ENCODE data around the gene CALB2.
"Not testable (repeated sequence)": the region's sequence is repeated elsewhere in the genome, so short reads cannot be mapped to it uniquely, and the experiment has no call there.

The CALB2 gene

GRCh38 chr16:71358464-71358998 is at the start of gene CALB2:
Gene CALB2, plus strand, starts transcription at chr16:71358723. Its CDS starts 70 bp downstream, at chr16:71358793.
- DNase-seq, result no peak

DNA sequence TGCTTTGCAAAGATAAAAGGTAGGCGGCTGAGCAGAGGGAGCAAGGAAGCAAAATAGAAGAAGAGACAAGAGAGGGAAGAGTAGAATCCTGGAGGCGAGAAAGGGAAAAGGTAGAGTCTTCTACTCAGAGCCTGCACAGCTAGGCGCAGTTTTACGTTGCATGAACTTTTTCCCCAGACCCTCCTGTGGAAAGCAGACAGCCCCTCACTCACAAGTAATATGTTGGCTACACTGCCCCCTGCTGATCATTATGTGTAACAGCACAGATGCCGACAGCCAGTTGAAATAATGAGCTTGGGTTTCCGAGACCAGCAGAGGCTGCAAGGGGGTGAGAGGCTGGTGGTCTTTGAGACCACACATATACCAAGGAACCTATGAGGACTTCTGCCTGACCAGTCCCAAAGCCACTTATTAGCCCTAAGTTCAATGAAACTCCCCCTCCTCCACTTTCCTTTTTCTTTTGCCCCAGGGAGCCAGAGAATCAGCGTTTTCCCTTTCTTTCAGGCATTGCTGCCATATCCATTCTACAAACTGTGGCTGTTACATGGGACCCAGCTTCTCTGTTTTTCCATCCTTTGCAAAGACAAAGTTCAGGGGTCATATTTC is 46.9 kb upstream of the CALB2 start:
- no peak for DNase-seq

DNA sequence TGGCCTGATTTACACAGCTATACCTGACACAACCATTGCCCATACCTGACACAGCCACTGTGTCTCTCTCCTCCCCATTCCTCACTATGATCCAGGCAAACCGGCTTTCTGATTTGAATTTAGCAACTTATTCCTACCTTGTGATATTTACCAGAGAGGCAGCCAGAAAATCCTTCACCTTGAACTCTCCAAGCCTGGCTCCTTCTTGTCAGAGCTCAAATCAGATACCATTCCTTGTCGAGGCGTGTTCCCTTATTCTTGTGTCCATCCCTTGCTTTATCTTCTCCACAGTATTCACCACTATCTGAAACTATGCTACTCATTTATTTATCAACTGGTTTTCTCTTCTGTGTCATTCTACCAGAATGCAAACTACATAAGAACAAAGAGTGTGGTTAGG is 44.9 kb upstream of the CALB2 start:
- not testable (repeated sequence) for DNase-seq

DNA sequence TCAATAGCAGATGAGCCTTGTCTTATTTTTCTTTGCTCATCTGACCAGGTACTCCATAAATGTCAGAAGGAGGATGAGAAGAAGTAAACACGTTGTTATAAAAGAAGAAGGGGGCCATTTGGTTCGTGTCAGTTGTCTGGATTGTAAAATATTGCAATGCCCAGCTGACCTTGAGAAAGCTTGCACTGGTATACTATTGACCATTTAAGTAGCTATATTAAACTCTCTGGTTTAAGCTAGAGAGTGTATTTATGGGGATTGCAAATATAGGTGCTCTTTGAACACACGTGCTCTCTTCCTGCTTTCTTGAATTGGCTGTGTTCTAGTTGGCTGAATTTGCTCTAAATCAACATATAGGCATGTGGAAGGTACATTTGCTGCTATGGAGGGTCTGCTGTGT is 43.3 kb upstream of the CALB2 start:
- no peak for DNase-seq

DNA sequence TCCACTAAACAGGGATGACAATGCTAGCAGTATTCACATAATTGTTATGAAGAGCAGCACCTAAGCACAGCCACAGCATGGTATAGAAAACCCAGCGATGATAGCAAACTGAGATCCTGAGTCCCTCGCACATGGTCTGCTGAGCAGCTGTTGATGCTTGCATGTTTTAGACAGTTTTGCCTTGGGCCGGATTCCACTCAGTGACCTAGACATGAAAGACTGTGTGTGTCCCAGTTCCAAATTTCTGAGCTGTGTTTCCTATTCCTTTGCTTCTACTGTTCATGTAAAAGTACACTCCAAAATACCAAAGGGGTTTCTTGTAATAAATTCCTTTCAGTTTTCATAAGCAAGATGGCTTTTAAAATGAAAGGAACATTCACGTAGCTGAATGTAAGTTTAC is 38.5 kb upstream of the CALB2 start:
- DNase-seq, result no peak

DNA sequence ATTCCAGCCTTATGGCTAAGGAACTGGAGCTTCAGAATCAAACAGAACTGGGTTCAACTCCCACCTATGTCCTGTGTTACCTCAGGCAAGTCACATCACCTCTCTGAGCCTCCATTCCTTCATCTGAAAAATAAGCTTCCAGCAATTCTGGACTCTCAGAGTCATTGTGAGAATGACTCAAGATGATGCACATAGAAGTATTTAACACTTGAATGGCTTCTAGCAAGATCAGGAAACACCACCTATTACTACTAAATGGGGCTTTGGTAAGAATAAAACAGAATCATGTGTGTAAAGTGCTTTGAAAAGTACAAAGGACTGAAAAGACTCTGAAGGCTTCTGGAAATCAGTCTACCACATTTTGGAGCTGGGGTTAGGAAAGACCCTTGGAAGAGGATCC is 30.8 kb upstream of the CALB2 start:
- DNase-seq, result no peak

DNA sequence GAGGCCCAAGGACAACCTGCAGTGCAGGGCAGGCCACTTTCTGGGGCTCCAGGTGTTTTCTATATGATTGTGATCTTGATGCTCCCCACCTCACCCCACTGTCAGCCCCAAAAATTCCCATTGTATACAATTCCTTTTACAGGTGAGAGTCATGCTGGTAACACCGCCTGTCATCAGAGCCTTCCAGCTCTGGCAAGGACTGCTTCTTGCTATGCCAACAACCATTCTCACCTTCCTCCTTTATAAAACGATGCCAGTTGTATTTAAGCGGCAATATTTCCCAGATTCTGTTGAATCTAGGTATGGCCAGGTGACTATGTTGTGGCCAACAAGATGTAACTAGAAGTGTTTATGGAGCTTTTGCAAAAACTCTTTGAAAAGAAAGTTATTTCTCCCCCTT is 30.4 kb upstream of the CALB2 start:
- no peak for DNase-seq

GRCh38 chr16:71337631-71338030 is 20.9 kb upstream of the CALB2 start:
- DNase-seq, result no peak

DNA sequence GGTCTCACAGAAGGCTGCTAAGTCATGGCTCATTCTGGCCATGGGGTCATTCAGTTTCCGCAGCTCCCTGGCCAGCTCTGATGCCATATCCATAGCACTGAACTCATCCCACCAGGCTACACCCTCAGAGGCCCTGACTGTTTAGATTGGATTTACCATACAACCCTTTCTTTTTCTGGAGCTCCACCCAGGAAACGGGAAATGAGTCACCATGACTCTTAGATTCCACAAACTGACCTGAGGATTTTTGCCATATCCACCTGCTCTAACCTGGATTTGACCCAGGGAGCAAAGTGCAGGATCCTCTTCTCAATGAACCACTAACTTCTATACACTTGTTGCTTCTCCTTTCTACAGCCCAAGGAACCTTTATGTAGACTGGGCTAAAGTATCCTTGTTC is 20.3 kb upstream of the CALB2 start:
- DNase-seq, result no peak

DNA sequence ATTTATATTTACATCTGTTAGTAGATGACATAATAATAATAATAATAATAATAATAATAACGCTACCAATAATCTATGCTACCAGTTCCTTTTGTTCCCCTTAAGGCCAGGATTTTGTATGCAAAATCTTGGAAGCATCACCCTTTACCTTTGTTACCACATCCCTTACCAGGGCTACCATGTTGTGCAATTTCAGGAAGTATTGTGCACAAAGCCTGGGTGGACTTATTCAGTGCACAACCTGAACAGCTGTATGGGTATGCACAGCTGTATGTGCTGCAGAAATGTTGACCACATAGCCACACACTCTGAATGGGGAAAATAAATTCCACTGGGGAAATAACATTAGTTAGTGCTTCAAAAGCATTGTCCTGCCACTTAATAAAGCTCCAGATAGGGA is 19.9 kb upstream of the CALB2 start:
- no peak for DNase-seq

DNA sequence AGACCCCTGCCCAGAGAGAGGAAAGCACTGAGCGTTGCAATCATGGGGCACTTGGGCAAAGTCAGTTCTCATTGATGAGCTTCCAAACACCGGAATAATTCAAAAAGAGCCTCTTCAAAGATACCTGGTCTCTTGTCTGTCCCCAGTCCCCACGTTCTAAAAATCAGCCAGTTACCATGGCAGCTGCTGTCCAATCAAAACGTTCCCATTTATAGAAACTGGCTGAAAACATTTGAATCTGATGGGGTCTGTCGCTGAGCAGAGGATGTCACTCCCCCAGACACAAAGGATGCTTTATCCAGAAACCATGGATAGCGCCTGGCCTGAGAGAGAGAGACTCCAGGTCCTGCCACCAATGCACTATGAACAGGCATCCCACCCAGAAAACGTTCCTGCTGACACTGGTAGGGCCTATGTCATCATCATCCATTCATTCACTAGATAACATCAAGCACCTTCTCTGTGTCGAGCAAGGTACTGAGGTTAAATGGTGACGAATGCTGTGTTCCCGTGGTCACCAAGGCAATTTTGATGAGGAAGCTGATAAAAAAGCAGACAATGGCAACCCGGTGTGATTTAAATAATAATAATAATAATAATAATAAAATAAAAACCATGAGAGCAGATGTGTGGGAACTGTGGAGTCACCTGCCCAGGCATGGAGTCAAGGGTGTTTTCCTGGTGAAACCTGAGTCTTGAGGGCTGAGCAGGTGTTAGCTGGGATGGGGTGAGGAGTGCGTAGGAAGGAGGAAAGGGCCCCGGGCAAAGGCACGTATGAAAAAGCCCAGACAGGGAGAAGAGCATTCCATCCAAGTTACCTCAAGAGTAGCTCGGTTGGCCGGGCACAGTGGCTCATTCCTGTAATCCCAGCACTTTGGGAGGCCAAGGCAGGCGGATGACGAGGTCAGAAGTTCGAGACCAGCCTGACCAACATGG is 19.0 kb upstream of the CALB2 start:
- DNase-seq, result no peak

DNA sequence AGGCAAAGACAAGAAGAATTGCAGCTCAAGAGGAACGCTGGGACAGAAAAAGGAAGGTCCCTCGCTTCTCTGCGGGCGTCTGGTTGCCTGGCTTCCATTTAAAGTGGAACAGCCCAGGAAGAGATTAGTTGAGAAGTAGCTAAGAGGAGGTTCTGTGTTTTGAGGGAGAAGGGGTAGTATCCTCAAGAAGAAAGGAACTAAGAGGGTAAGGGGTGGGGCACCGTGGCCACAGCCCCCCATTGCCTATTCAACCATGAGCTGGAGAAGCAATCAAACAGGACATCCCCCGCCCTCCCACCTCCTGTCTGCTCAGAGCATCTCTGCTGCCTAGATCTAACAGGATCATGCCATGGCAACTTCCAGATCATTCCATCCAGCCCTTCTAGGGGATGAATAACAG is 18.1 kb upstream of the CALB2 start:
- no peak for DNase-seq

DNA sequence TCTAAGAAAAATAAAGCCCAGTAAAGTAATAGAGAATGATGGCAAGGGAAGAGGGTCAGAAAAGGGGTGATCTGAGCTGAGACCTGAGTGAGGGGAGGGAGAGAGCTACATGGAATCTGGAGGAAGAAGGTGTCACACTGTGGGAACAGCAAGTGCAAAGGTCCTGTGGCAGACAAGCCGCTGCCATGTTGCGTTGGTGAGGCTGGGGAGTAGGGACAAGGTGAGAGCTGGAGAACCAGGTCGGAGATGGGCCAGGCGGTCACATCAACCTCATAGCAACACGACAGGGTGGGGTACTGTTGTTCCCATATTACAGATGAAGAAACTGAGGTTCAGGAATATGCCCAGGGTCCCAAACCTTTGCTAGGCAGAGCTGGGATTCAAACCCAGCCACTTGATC is 16.6 kb upstream of the CALB2 start:
- no peak for DNase-seq

DNA sequence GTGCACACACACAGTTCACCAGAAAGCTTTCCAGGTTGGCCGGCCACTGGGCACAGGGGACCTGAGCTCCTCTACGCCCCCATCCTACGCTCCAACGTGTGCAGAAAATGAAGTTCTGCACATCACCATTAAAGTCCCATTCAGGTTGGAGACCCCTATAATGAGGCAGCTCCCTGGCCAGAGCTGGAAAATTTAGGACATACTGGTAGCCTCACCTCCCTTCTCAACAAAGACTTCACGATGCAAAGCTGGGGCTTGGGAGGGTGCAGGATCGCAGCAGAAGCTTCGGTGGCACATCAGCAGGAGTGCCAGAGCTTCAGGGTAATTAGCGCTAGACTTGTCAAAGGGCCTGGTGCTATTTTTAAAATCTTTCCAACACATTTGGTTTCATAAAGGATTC is 15.4 kb upstream of the CALB2 start:
- DNase-seq, result no peak

DNA sequence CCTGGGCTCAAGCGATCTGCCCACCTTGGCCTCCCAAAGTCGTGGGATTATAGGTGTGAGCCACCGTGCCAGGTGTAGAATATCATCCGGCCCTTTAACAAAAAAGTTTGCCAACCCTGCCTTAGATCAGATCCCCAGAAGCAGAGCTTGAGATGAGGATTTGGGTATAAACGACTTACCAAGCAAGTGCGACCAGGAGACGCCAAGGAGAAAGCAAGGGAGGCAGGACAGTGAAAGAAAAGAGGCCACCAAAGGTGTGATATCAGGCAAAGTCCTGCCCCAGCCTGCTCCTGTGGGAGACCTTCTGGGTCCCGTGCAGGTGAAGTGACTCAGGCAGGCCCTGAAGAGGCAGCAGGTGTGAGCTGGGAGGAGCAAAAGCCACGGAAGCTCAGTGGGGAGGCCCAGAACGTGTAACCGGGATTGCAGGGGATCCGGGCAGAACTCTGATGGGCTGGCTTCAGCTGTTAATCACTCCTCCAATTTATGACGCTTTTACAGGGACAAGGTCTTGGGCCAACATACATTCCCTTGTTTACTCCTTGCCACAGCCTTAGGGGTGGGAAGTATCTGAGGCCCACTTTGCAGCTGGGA is 14.1 kb upstream of the CALB2 start:
- no peak for DNase-seq

DNA sequence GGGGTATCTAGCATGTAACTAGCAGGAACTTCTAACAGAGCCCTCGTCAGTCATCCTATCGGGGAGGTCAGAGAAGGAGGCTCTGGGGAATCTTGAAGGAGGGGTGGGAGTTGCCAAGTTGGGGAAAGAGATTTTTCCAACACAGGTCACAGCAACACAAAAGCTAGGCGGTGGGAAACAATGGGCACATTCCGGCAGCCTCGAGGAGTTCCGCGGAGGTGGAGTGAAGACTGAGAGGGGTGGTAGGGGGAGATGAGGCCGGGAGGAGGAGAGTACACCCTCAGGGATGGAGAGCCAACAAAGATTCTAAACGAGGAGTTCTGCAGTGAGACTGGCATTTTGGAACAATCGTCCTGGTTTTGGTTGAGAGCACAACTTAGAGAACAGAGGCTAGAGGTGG is 13.5 kb upstream of the CALB2 start:
- no peak for DNase-seq

DNA sequence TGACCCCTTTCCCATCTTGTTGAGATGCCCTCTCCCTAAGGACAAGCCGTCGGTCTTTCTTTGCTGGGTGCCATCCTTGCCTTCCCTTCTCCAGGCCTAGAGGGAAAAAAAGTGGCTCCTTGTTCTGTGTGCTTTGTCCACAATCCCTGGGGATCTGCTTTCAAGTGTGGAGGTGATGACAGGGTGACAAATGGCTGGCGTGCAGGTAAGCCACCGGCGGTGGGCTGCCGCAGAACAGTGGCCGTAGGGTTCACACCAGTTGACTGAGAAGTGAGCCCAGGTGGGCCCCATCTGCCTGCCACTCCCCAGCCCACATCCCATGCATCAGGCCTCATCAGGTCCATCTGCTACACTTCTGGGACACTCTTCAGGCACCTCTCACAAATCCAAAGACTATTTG is 11.4 kb upstream of the CALB2 start:
- no peak for DNase-seq

DNA sequence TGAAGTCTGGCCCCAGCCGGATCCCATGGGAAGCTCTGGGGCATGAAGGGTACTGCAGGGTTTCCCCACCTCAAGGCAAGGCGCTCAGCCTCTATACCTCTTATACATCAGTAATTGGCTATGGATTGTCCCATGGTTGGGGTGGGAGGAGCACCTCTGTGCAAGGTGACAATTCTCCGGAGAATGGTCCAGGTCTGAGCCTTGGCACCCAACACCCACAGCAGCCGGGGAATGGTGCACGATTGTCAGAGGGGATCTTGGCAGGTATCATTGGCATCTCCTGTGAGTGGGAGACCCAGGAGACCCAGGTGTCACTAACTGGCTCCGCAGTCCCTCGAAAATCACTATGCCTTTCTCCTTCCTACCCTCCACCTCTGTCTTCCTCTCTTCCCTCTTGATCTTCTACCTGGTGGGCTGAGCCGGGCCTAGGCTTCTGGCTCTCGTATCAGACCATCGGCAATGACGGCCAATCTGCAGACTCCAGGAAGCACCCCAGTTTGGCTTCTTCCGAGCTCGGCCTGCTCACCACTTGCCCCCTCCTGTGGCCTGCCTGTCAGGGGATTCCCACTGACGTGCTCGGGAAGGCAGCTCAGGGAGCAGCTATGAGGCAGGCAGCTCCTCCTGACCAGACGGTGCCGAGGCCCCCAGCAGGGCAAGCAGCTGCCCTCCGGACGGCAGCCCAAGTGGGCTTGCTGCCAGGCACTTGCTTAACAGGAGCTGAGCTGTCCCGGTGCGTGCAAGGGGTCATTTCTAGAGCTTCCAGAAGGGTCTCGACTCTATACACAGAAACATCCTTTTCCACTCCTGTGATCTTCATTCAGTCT is 10.0 kb upstream of the CALB2 start:
- DNase-seq, result no peak

- DNase-seq, result no peak
Observed at GRCh38 chr16:71350821-71351557, 7.5 kb upstream of the CALB2 start.

DNA sequence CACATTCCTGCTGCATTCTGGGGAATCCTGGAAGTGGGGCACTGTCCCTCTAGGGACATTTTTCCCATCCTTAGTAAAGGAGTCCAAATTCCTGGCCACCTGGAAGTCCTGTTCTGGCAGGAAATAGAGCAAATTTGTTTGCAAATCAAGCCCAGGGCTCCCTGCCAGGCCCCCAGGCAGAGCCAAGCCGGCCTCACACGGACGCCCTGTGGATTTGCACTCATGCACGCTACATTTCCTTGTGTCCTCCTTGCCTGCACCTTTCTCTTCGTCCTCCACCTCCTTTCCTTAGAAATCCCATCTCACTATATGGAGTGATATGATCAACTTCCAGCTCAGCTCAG is 7.0 kb upstream of the CALB2 start:
- no peak for DNase-seq

DNA sequence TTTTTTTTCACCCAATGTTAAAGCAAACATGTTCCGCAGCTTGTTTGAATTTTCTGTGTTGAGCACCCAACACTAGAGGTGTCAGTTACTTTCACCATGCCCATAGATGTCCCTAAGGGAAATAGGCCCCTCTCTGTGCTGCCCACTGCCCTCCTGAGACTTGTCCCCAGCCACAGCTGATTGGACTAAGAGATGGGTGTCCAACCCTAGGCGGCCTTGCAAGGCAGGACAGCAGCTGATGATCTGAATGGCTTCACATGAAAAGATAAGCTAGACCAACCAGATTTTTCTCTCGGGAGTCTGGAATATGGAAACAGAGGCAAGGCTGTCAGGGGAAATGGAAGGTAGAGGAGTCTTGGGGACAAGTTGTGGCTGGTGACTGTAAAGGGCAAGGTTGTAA is 6.1 kb upstream of the CALB2 start:
- DNase-seq, result no peak

DNA sequence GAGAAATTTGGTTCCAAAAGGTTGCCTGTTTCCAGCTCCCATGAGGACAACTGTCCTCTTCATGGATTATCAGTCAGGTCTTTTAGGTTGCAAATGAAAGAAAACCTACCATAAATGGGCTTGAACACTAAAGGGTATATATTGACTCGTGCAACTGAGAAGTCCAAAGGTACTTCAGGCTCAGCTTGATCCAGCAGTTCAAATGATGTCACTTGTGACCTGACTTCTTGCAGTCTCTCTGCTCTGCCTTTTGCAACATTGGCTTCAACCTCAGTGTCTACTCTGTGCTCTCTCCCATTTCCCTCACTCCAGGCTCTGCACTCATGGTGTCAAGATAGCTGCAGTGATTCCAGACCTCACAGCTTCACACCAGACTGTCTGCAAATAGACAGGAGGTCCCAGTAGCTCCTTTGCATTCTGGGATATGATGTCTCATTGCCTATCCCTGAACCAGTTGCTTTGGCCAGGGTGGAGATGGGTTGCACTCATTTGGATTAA is 5.5 kb upstream of the CALB2 start:
- no peak for DNase-seq

Measured in NCI-H2081 treated with DMSO at 0.1 percent for 48 hours (cell line).